ENCODE results near the gene PPP1R16B. TPM values are rescaled to one million over a fixed set of nuclear protein-coding genes. Genes with fewer than 3 reads are reported as not detected.

Gene PPP1R16B
- polyA plus RNA-seq, 1 donor from 2014 or later = 1.9 TPM

DNA sequence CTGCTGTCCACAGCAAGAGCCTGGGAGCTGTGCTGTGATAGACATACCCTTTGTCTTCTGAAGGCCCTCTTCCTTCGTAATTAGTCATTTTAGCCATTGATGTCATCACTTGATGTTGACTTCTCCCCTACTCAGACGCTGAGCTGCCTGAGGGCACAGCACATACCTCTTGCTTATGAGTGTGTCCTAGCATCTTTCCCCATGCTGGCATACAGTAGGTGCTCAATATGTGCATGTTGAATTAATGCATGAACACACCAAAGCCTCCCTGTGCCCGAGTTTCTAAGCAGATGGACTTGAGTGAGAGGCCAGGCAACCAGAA is 85.0 kb downstream of the PPP1R16B start:
- Histone ChIP-seq H3K4me3 (ENCODE audit: low read length) (no peak overlapping the region), H3K9me3 (ENCODE audit: low read length) (no peaks in the 10 kb centered on the region), H2AFZ (ENCODE audit: low read depth, low read length) (no peak overlapping the region), H3K4me2 (ENCODE audit: low read length) (no peak overlapping the region), H3K9ac (ENCODE audit: low read length) (no peak overlapping the region), H3K36me3 (ENCODE audit: insufficient read depth, low read length) (no peaks in the 10 kb centered on the region), H4K20me1 (ENCODE audit: insufficient read depth) (no peaks in the 10 kb centered on the region), H3K79me2 (replicated peaks; ENCODE audit: insufficient read depth, low read length) (no peaks in the 10 kb centered on the region), H3F3A (ENCODE audit: insufficient read depth, low read length, poor library complexity, severe bottlenecking) (no peaks in the 10 kb centered on the region), H3K27me3 (ENCODE audit: insufficient read depth, low read depth, low read length) (peaks cover 7% of the 10 kb centered on the region), H3K9me2 (ENCODE audit: insufficient read depth, low read length) (no peaks in the 10 kb centered on the region), H3K27ac (ENCODE audit: low read length) (no peak overlapping the region)
- no peak for TF ChIP-seq POLR2AphosphoS5 (IDR thresholded peaks at IDR 0.05)
- no peak for TF ChIP-seq MXI1 (conservative IDR thresholded peaks at IDR 0.05; ENCODE audit: poor library complexity, severe bottlenecking)
- TF ChIP-seq, protein P1, sequence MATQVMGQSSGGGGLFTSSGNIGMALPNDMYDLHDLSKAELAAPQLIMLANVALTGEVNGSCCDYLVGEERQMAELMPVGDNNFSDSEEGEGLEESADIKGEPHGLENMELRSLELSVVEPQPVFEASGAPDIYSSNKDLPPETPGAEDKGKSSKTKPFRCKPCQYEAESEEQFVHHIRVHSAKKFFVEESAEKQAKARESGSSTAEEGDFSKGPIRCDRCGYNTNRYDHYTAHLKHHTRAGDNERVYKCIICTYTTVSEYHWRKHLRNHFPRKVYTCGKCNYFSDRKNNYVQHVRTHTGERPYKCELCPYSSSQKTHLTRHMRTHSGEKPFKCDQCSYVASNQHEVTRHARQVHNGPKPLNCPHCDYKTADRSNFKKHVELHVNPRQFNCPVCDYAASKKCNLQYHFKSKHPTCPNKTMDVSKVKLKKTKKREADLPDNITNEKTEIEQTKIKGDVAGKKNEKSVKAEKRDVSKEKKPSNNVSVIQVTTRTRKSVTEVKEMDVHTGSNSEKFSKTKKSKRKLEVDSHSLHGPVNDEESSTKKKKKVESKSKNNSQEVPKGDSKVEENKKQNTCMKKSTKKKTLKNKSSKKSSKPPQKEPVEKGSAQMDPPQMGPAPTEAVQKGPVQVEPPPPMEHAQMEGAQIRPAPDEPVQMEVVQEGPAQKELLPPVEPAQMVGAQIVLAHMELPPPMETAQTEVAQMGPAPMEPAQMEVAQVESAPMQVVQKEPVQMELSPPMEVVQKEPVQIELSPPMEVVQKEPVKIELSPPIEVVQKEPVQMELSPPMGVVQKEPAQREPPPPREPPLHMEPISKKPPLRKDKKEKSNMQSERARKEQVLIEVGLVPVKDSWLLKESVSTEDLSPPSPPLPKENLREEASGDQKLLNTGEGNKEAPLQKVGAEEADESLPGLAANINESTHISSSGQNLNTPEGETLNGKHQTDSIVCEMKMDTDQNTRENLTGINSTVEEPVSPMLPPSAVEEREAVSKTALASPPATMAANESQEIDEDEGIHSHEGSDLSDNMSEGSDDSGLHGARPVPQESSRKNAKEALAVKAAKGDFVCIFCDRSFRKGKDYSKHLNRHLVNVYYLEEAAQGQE (IDR thresholded peaks at IDR 0.05; ENCODE audit: borderline replicate concordance) = no peak
- TF ChIP-seq EZH2 (IDR thresholded peaks at IDR 0.05; ENCODE audit: borderline replicate concordance, insufficient read depth, low read length, poor library complexity, severe bottlenecking) = no peak
- TF ChIP-seq EP300 (conservative IDR thresholded peaks at IDR 0.05; ENCODE audit: poor library complexity, severe bottlenecking) = no peak
- TF ChIP-seq, protein P2, sequence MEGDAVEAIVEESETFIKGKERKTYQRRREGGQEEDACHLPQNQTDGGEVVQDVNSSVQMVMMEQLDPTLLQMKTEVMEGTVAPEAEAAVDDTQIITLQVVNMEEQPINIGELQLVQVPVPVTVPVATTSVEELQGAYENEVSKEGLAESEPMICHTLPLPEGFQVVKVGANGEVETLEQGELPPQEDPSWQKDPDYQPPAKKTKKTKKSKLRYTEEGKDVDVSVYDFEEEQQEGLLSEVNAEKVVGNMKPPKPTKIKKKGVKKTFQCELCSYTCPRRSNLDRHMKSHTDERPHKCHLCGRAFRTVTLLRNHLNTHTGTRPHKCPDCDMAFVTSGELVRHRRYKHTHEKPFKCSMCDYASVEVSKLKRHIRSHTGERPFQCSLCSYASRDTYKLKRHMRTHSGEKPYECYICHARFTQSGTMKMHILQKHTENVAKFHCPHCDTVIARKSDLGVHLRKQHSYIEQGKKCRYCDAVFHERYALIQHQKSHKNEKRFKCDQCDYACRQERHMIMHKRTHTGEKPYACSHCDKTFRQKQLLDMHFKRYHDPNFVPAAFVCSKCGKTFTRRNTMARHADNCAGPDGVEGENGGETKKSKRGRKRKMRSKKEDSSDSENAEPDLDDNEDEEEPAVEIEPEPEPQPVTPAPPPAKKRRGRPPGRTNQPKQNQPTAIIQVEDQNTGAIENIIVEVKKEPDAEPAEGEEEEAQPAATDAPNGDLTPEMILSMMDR (IDR thresholded peaks at IDR 0.05; ENCODE audit: poor library complexity, severe bottlenecking) = no peak
- no peak for TF ChIP-seq TAF1 (IDR thresholded peaks at IDR 0.05; ENCODE audit: low read depth)
- no peak for TF ChIP-seq SMC3 (conservative IDR thresholded peaks at IDR 0.05; ENCODE audit: poor library complexity)
- TF ChIP-seq RAD21 (conservative IDR thresholded peaks at IDR 0.05) = no peak

DNA sequence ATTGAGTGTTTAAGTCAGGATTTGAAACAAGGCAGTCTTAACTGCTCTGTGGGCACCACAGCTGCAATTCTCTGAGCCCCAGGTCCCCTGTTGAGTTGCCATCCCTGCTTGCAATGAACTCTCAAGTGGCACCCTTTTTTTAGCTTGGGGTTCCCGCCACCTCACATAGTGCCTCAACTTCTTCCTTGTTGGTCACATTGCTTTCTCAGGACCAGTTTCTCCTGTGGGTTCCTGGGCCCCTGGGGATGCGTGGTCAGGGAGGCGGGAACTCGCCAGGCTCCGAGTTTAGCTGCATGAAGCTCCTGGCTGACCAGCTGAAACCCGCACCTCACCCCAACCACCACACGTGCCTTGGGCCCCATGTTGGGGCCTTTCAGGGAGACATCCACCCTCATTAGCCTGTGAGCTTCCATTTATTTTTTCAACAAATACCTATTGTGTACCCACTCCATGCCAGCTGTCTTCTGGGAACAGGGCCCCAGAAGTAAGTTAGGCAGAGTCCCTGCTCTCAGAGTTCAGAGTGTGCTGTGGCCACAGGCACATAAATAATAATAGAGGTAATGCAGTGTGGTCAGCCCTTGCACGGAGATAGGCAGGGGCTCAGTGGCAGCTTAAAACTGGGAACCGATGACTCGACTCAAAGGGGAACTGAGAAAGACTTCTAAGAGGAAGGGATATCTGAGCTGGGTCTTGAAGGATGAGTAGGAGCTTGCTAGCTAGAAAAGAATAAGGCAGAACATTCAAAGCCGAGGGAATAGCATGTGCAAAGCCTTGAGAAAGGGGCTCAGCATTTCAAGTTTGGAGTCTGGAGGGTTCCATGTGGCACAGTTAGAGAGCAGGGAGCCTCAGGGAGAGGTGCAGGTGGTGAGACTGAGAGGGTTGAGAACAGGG is 86.8 kb downstream of the PPP1R16B start:
- Histone ChIP-seq H3K4me2 (ENCODE audit: low read length) (no peak overlapping the region), H3K9me3 (ENCODE audit: low read length) (no peaks in the 10 kb centered on the region), H3K27me3 (ENCODE audit: insufficient read depth, low read depth, low read length) (peaks cover 12% of the 10 kb centered on the region), H3K79me2 (replicated peaks; ENCODE audit: insufficient read depth, low read length) (no peaks in the 10 kb centered on the region), H3K36me3 (ENCODE audit: insufficient read depth, low read length) (no peaks in the 10 kb centered on the region), H3F3A (ENCODE audit: insufficient read depth, low read length, poor library complexity, severe bottlenecking) (no peaks in the 10 kb centered on the region), H3K27ac (ENCODE audit: low read length) (peak overlapping the region; percentile 49), H4K20me1 (ENCODE audit: insufficient read depth) (no peaks in the 10 kb centered on the region), H2AFZ (ENCODE audit: low read depth, low read length) (no peak overlapping the region), H3K9me2 (ENCODE audit: insufficient read depth, low read length) (no peaks in the 10 kb centered on the region), H3K4me3 (ENCODE audit: low read length) (no peak overlapping the region), H3K9ac (ENCODE audit: low read length) (no peak overlapping the region)
- TF ChIP-seq, protein P2 (IDR thresholded peaks at IDR 0.05; ENCODE audit: poor library complexity, severe bottlenecking) = no peak
- no peak for TF ChIP-seq SMC3 (conservative IDR thresholded peaks at IDR 0.05; ENCODE audit: poor library complexity)
- no peak for TF ChIP-seq EP300 (conservative IDR thresholded peaks at IDR 0.05; ENCODE audit: poor library complexity, severe bottlenecking)
- no peak for TF ChIP-seq TAF1 (IDR thresholded peaks at IDR 0.05; ENCODE audit: low read depth)
- no peak for TF ChIP-seq RAD21 (conservative IDR thresholded peaks at IDR 0.05)
